IMR-90 (cell line): Measurements from ENCODE around the gene CAPN7. TPM values are rescaled to one million over a fixed set of nuclear protein-coding genes. Genes with fewer than 3 reads are reported as not detected.

Source experiments
- ATAC-seq: fragments of 200-7000 bp; cut with Tn5 transposase; 2 replicates; pipeline ENCODE4 v1.9.1; 2020; ENCODE audit warnings: low read depth, mild to moderate bottlenecking, moderate library complexity
- BruUV-seq: library from RNA; stranded (reverse); fragments of 400-500 nt; replicated peaks from 2 replicates; lab custom pipeline; 2021; lab: Mats Ljungman, UMichigan
- CTCF ChIA-PET: fragments of 300-600 bp; formaldehyde crosslinking; extraction: SDS; loops from one replicate; lab custom pipeline; 2021; ENCODE audit warnings: antibody characterized with exemption; lab: Yijun Ruan, JAX
- POLR2A ChIA-PET: fragments of 300-600 bp; sonication (Branson Sonifier 250); formaldehyde crosslinking; loops from one replicate; lab custom pipeline; 2022; ENCODE audit warnings: antibody characterized with exemption; ENCODE audit not compliant: unreplicated experiment; lab: Charles Lee
- DNase-seq: peaks from one replicate; pipeline ENCODE4 v3.0.0; 2013
- H2AFZ ChIP-seq: replicated peaks from 2 replicates; pipeline ENCODE3; 2013; ENCODE audit warnings: low read length, mild to moderate bottlenecking; ENCODE audit not compliant: poor library complexity
- H2AK5ac ChIP-seq: 2 replicates; pipeline ENCODE4 v1.6.1; 2013; ENCODE audit warnings: low read depth, low read length, inconsistent platforms
- H2AK9ac ChIP-seq: replicated peaks from 2 replicates; pipeline ENCODE3; 2013; ENCODE audit warnings: mild to moderate bottlenecking, low read depth, low read length, moderate library complexity; ENCODE audit not compliant: poor library complexity
- H2BK120ac ChIP-seq: 2 replicates; pipeline ENCODE4 v1.6.1; 2013; ENCODE audit warnings: low read depth, low read length, inconsistent platforms
- H2BK15ac ChIP-seq: 3 replicates; pipeline ENCODE4 v1.6.1; 2013; ENCODE audit warnings: low read depth, low read length, inconsistent platforms
- H2BK20ac ChIP-seq: 2 replicates; pipeline ENCODE4 v1.6.1; 2013; ENCODE audit warnings: low read depth, mild to moderate bottlenecking, inconsistent platforms, low read length, moderate library complexity
- H2BK5ac ChIP-seq: 2 replicates; pipeline ENCODE4 v1.6.1; 2013; ENCODE audit warnings: mild to moderate bottlenecking, low read depth, low read length, inconsistent platforms; ENCODE audit not compliant: poor library complexity, severe bottlenecking
- H3K14ac ChIP-seq: replicated peaks from 2 replicates; pipeline ENCODE4 v1.6.1; 2013; ENCODE audit warnings: low read depth, low read length, inconsistent platforms
- H3K18ac ChIP-seq: 2 replicates; pipeline ENCODE4 v1.6.1; 2013; ENCODE audit warnings: low read depth, low read length, control low read depth
- H3K23ac ChIP-seq: 2 replicates; pipeline ENCODE4 v1.6.1; 2013; ENCODE audit warnings: low read depth, low read length, inconsistent platforms
- H3K27ac ChIP-seq: 2 replicates; pipeline ENCODE4 v1.5.1; 2013; ENCODE audit warnings: mild to moderate bottlenecking, control low read depth, low read length; ENCODE audit not compliant: insufficient read depth
- H3K27me3 ChIP-seq: 2 replicates; pipeline ENCODE4 v1.6.1; 2013; ENCODE audit warnings: low read length; ENCODE audit not compliant: control insufficient read depth, insufficient read depth
- H3K36me3 ChIP-seq: 2 replicates; pipeline ENCODE4 v1.6.1; 2013; ENCODE audit warnings: low read length, mixed read lengths; ENCODE audit not compliant: control insufficient read depth, insufficient read depth
- H3K4ac ChIP-seq: 2 replicates; pipeline ENCODE4 v1.6.1; 2013; ENCODE audit warnings: low read depth, low read length, inconsistent platforms
- H3K4me1 ChIP-seq: 2 replicates; pipeline ENCODE4 v1.6.1; 2013; ENCODE audit warnings: low read length, mixed read lengths; ENCODE audit not compliant: control insufficient read depth, insufficient read depth
- H3K4me2 ChIP-seq: 2 replicates; pipeline ENCODE4 v1.6.1; 2013; ENCODE audit warnings: low read depth, mild to moderate bottlenecking, control low read depth, low read length, moderate library complexity
- H3K4me3 ChIP-seq: 2 replicates; pipeline ENCODE4 v1.5.1; 2013; ENCODE audit warnings: low read depth, mild to moderate bottlenecking, control low read depth, low read length, moderate library complexity; ENCODE audit not compliant: insufficient read depth
- H3K56ac ChIP-seq: 2 replicates; pipeline ENCODE4 v1.6.1; 2013; ENCODE audit warnings: low read length, inconsistent platforms; ENCODE audit not compliant: insufficient read depth; ENCODE audit errors: extremely low read depth
- H3K79me1 ChIP-seq, 2 experiments: 2 replicates each; pipeline ENCODE4 v1.6.1; 2013; ENCODE audit warnings: low read length in 2 of 2, inconsistent platforms in 1 of 2, low read depth in 1 of 2
- H3K9ac ChIP-seq: 2 replicates; pipeline ENCODE4 v1.6.1; 2013; ENCODE audit warnings: low read depth, low read length, control low read depth
- H3K9me1 ChIP-seq: 2 replicates; pipeline ENCODE4 v1.6.1; 2013; ENCODE audit warnings: low read length, inconsistent platforms; ENCODE audit not compliant: insufficient read depth
- H3K9me3 ChIP-seq: 2 replicates; pipeline ENCODE4 v1.6.1; 2013; ENCODE audit warnings: low read length; ENCODE audit not compliant: control insufficient read depth, insufficient read depth
- H4K20me1 ChIP-seq: 2 replicates; pipeline ENCODE4 v1.6.1; 2013; ENCODE audit warnings: low read length, inconsistent platforms; ENCODE audit not compliant: insufficient read depth
- H4K5ac ChIP-seq: 2 replicates; pipeline ENCODE4 v1.6.1; 2013; ENCODE audit warnings: mild to moderate bottlenecking, low read depth, low read length, control low read depth
- H4K8ac ChIP-seq, 2 experiments: 2 replicates each; pipeline ENCODE4 v1.6.1; 2013; ENCODE audit warnings: low read depth in 2 of 2, low read length in 2 of 2, control low read depth in 1 of 2, inconsistent platforms in 1 of 2
- H4K91ac ChIP-seq: 2 replicates; pipeline ENCODE4 v1.6.1; 2013; ENCODE audit warnings: low read depth, low read length, inconsistent platforms; ENCODE audit not compliant: insufficient read depth
- USF2 ChIP-seq: fragments of 150-350 bp; IDR thresholded peaks from 2 replicates; pipeline ENCODE4 v1.6.1; 2017; ENCODE audit warnings: mild to moderate bottlenecking, antibody characterized with exemption, low read length, low read depth
- WGBS, 2 experiments: methylation state at CpG; one replicate each; pipeline versions ENCODE4 v1.1.5 to v1.1.7; 2013; ENCODE audit warnings: missing lambda C conversion rate in 2 of 2; ENCODE audit not compliant: insufficient read length in 1 of 2; ENCODE audit errors: extremely low coverage in 2 of 2; 5-methylcytosine and 5-hydroxymethylcytosine counted together
- dilution Hi-C: fragments of 300-500 bp; cut with HindIII; formaldehyde crosslinking; loops from one replicate; pipeline ENCODE4 v1.14.3; 2018; ENCODE audit warnings: low sequenced_read_pairs; ENCODE audit not compliant: unreplicated experiment
- in situ Hi-C: fragments of 300-500 bp; cut with MboI; formaldehyde crosslinking; loops from 3 replicates; pipeline ENCODE4 v1.14.3; 2019; ENCODE audit warnings: low sequenced_read_pairs, inconsistent platforms, mixed read lengths
- intact Hi-C: fragments of 100-400 bp; cut with micrococcal nuclease; formaldehyde crosslinking; loops from 2 replicates; pipeline ENCODE4 v1.10.0; 2022
- polyA plus RNA-seq, 3 experiments: library from polyadenylated mRNA; depleted of rRNA; stranded (reverse); fragments of >200 nt; gene quantifications; 2 replicates each; pipeline ENCODE4 v1.2.3, GENCODE V29; 2012; ENCODE audit warnings: low replicate concordance in 1 of 3
- total RNA-seq: library from RNA; depleted of rRNA; stranded (reverse); fragments of >200 nt; gene quantifications from 2 replicates; pipeline ENCODE4 v1.2.3, GENCODE V29; 2012

Gene CAPN7
- total and polyA plus RNA-seq, 2 of the 4 experiments (the other 2 are of a cell fraction): 14.5 to 21.3 TPM

DNA sequence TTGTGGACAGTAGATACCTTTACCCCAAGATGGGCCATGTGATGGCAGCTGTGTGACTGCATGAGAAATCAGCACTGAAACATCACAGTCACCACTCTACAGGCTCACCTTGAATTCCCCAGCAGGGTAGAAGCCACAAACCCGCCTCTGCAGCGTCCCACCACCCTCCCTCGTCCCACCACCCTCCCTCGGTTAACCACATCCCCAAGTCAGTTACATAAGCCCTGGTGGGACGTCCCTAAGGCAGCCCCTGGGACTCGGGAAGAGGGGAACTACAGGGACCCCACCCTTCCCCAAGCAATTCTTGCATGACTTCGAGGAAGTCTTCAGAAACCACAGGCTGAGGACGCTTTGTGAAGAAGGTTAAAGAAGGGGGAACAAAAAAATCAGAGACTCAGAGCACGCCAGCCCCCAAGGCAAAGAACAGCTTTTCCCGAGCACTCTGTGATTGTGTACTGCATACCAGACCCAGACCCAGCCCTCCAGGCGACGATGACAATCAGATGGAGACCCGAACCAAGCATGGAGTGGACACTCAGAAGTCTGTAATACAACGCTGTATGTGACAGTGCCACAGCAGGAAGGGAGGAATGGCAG lies 65.8 kb downstream of the CAPN7 start:
- TF ChIP-seq USF2: no peak
- Histone ChIP-seq H3K9me1 (peaks cover 11% of the 10 kb centered on the region), H4K8ac (no peak overlapping the region), H3K4me1 (peaks cover 13% of the 10 kb centered on the region), H2BK20ac (no peak overlapping the region), H2BK120ac (no peak overlapping the region), H3K27me3 (no peaks in the 10 kb centered on the region), H4K20me1 (no peaks in the 10 kb centered on the region), H4K5ac (no peak overlapping the region), H2BK5ac (no peak overlapping the region), H3K27ac (no peak overlapping the region), H3K36me3 (no peaks in the 10 kb centered on the region), H3K14ac (no peak overlapping the region), H3K4ac (no peak overlapping the region), H3K18ac (no peak overlapping the region), H3K9ac (no peak overlapping the region), H3K4me2 (no peak overlapping the region), H2BK15ac (no peak overlapping the region), H2AK5ac (0 out of 2 replicates have a peak overlapping the region, but pooled peaks have one; percentile 9), H3K79me1 (peaks cover 0 to 5% of the 10 kb centered on the region in 2 experiments; a peak in 1 of 4 replicates), H3K9me3 (no peaks in the 10 kb centered on the region), H3K56ac (no peak overlapping the region), H4K91ac (no peak overlapping the region), H3K4me3 (no peak overlapping the region), H2AFZ (no peak overlapping the region), H2AK9ac (no peak overlapping the region), H3K23ac (no peak overlapping the region)
- ChIA-PET CTCF (no interaction called here), POLR2A (no interaction called here)
- no peak for ATAC-seq
- in situ Hi-C loops: no loop called here
- DNase-seq: no peak
- dilution Hi-C loops: no loop called here
- BruUV-seq: no TSS peak
- WGBS, 2 experiments: 80% methylated on average over 6 of the region's 14 CpGs; no CpG with 5 or more reads in 1 of the 2 experiments
- intact Hi-C loops: no loop called here
